OCI-LY7 (cell line): ENCODE results near the gene ZNF569.

Experiments used
- EZH2phosphoT487 ChIP-seq: fragments of 200-600 bp; sonication (generic); IDR thresholded peaks from 2 replicates; pipeline ENCODE4 v1.6.1; 2018; ENCODE audit warnings: low read depth, borderline replicate concordance, mild to moderate bottlenecking, mixed run types, antibody characterized with exemption, low read length, moderate library complexity, mixed read lengths
- TF ChIP-seq, protein P1 (sequence below): fragments of 200-600 bp; sonication (generic); conservative IDR thresholded peaks from 2 replicates; pipeline ENCODE4 v1.5.1; 2014; ENCODE audit warnings: mild to moderate bottlenecking, antibody characterized with exemption, low read length, moderate library complexity, mixed read lengths

DNA sequence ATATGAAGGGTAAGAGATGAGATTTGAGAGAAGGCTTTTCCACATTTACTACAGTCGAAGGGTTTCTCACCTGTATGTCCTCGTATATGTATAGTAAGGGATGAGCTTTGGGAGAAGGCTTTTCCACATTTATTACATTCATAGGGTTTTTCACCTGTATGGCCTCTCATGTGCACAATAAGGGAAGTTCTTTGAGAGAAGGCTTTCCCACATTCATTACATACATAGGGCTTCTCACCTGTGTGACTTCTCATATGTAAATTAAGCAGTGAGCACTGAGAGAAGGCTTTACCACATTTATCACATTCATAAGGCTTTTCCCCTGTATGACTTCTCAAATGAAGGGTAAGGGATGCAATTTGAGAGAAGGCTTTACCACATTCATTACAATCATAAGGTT is 54.5 kb downstream of the ZNF569 start:
- TF ChIP-seq, protein P1, sequence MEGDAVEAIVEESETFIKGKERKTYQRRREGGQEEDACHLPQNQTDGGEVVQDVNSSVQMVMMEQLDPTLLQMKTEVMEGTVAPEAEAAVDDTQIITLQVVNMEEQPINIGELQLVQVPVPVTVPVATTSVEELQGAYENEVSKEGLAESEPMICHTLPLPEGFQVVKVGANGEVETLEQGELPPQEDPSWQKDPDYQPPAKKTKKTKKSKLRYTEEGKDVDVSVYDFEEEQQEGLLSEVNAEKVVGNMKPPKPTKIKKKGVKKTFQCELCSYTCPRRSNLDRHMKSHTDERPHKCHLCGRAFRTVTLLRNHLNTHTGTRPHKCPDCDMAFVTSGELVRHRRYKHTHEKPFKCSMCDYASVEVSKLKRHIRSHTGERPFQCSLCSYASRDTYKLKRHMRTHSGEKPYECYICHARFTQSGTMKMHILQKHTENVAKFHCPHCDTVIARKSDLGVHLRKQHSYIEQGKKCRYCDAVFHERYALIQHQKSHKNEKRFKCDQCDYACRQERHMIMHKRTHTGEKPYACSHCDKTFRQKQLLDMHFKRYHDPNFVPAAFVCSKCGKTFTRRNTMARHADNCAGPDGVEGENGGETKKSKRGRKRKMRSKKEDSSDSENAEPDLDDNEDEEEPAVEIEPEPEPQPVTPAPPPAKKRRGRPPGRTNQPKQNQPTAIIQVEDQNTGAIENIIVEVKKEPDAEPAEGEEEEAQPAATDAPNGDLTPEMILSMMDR = no peak
- TF ChIP-seq EZH2phosphoT487 = no peak
